ENCODE measurements around the gene LANCL2. TPM values are rescaled to one million over a fixed set of nuclear protein-coding genes. Genes with fewer than 3 reads are reported as not detected.

LANCL2 gene
- total and polyA plus RNA-seq, 8 donors: 9.5 to 24.9 (median 20.8) TPM

DNA sequence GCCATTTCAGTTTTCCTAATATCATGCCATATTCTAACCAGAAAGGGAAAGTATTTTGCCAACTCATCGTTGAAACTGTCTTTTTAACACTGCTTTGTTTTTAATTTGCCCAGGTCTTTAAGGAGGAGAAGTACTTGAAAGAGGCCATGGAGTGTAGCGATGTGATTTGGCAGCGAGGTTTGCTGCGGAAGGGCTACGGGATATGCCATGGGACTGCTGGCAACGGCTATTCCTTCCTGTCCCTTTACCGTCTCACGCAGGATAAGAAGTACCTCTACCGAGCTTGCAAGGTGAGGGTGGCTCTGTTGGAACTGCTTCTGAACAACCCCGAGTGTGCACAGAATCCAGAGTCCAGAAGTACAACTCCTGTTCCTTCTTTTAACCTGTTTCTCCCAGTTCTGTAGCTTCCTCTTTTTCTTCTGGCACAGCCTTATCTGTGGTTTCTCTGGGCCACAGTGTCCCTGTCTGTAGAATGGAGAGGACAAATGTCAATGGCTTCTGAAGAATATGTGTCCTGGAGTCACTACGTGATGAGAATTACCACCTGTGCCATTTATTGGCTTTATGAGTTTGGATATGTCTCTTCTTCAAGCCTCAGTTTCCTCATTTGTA is 60.1 kb downstream of the LANCL2 start:
- Histone ChIP-seq H3K9me3 (no peaks in the 10 kb centered on the region), H3K4me3 (no peak overlapping the region), H3K4me1 (no peaks in the 10 kb centered on the region), H3K36me3 (peaks cover 0 to 16% of the 10 kb centered on the region in 2 donors), H3K27ac (no peak overlapping the region), H3K27me3 (no peaks in the 10 kb centered on the region)
- DNase-seq (no peak), ATAC-seq (no peak)
- TF ChIP-seq, protein P1, sequence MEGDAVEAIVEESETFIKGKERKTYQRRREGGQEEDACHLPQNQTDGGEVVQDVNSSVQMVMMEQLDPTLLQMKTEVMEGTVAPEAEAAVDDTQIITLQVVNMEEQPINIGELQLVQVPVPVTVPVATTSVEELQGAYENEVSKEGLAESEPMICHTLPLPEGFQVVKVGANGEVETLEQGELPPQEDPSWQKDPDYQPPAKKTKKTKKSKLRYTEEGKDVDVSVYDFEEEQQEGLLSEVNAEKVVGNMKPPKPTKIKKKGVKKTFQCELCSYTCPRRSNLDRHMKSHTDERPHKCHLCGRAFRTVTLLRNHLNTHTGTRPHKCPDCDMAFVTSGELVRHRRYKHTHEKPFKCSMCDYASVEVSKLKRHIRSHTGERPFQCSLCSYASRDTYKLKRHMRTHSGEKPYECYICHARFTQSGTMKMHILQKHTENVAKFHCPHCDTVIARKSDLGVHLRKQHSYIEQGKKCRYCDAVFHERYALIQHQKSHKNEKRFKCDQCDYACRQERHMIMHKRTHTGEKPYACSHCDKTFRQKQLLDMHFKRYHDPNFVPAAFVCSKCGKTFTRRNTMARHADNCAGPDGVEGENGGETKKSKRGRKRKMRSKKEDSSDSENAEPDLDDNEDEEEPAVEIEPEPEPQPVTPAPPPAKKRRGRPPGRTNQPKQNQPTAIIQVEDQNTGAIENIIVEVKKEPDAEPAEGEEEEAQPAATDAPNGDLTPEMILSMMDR (IDR thresholded peaks at IDR 0.05): no peak
- intact Hi-C loops (cut with DNase I): no loop called here

DNA sequence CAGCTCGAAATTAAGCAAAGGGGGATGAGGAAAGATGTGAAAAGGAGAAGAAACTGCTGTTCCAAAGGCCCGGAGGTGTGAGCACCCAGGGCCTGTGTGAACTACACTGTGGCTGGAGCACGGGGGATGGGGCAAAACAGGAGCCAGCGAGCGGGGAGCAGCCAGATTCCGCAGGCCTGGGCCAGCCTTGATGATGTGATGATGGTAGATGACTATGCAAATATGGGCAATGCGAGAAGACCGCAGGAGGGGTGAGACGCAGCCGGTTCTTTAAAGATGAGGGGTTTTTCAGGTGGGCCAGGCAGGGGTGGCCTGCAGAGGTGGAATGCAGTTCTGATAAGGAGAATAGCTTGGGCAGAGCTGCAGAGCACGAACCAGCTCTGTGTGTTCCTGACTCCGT is 61.5 kb downstream of the LANCL2 start:
- intact Hi-C loops (cut with DNase I): no loop called here
- no peaks in the 10 kb centered on the region for H3K27me3 ChIP-seq
- H3K4me3 ChIP-seq: no peak overlapping the region
- TF ChIP-seq, protein P1 (IDR thresholded peaks at IDR 0.05): no peak
- no peak for DNase-seq
- no peaks in the 10 kb centered on the region for H3K9me3 ChIP-seq
- ATAC-seq: no peak
- peaks cover 0 to 22% of the 10 kb centered on the region in 2 donors for H3K36me3 ChIP-seq
- no peak overlapping the region for H3K27ac ChIP-seq
- H3K4me1 ChIP-seq: no peaks in the 10 kb centered on the region

DNA sequence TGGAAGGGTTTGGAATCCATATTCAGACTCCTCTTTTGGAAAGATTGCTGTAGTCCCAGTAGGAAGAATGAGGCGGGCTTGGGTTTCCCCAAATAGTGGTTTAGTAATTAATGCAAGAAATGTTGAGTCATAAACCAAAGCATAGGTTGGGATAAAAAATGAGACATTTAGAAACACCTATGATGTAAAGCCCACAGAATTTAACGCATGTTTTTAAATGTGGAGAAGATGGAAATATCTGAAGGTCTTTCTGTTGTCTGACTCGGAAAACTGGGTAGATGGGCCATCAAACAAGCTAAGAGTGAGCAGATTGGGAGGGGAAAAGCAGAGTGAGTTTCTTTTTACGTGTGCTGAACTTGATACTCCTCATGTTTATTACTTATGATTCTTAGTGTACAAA is 62.2 kb downstream of the LANCL2 start:
- intact Hi-C loops (cut with DNase I): no loop called here
- Histone ChIP-seq H3K36me3 (peaks cover 0 to 26% of the 10 kb centered on the region in 2 donors), H3K9me3 (no peaks in the 10 kb centered on the region), H3K27me3 (no peaks in the 10 kb centered on the region), H3K4me1 (no peaks in the 10 kb centered on the region), H3K27ac (no peak overlapping the region), H3K4me3 (no peak overlapping the region)
- TF ChIP-seq, protein P1 (IDR thresholded peaks at IDR 0.05): no peak
- no peak for ATAC-seq
- no peak for DNase-seq

DNA sequence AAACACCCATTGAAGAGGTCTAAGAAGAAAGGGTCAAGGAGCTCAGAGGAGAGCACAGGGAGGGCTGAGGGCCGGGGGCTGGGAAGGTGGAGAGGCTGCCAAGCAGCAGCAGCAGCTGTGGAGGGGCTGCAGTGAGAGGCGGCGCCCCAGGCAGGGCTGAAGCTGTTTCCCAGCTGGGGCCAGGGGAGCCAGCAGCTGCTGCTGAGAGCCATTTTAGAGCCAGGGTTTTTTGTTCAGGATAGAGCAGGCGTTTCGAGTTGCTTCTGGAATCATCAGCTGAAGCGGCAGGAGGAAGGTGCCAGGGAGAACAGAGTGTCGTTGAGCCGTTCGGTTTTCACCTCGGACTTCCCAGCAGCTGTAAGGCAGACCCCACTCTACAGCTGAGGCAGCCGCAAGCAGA is 62.7 kb downstream of the LANCL2 start:
- peak in 2 of 4 donors; percentile 39 to 60 for DNase-seq
- H3K36me3 ChIP-seq: peaks cover 0 to 26% of the 10 kb centered on the region in 2 donors
- intact Hi-C loops (cut with DNase I): no loop called here

DNA sequence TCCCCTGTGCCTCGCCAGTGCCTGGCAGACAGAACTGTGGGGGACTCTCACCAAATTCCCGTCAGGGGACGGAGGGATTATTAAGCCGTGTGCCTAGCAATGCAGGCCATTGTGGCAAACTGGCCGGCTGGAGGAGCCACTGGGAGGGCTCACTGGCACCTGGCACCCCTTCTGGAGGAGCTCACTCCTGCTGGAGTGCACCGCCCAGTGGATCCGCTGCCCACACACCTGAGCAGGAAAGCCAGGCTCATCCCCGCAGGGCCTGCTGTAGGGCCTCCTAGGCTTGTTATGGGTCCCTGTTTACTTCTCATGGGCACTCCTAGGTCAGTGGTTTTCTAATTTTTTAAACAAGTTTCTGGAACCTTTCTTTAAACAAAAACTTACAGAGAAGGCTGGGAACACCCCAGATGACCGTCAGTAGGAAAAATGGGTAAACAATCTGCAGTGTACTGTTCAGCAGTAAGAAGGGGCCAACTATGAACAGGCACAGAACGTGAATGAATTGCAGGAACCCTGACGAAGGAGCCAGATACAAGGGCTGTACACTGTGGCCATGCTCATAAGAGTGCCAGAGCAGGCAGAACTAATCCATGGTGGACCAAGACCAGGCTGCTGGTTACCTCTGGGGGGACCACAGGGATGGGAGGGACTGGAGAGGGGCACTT is 64.8 kb downstream of the LANCL2 start:
- H3K27ac ChIP-seq: no peak overlapping the region
- TF ChIP-seq, protein P1 (IDR thresholded peaks at IDR 0.05): no peak
- H3K27me3 ChIP-seq: no peaks in the 10 kb centered on the region
- H3K36me3 ChIP-seq: peaks cover 0 to 26% of the 10 kb centered on the region in 2 donors
- intact Hi-C loops (cut with DNase I): no loop called here
- no peaks in the 10 kb centered on the region for H3K4me1 ChIP-seq
- DNase-seq: no peak
- ATAC-seq: no peak
- no peaks in the 10 kb centered on the region for H3K9me3 ChIP-seq
- no peak overlapping the region for H3K4me3 ChIP-seq

More for the DNA sequence above, 62.7 kb downstream of the LANCL2 start:
- Histone ChIP-seq H3K27ac (no peak overlapping the region), H3K4me1 (no peaks in the 10 kb centered on the region), H3K4me3 (no peak overlapping the region), H3K9me3 (no peaks in the 10 kb centered on the region), H3K27me3 (no peaks in the 10 kb centered on the region)
- no peak for ATAC-seq
- TF ChIP-seq, protein P1 (IDR thresholded peaks at IDR 0.05): no peak
